Trophoblast cell (in vitro differentiated cells and primary cell): Measurements from ENCODE around the gene RBFOX2.
A peak's percentile ranks its signal among the peaks of the same experiment; 100 is the strongest.
"Not testable (repeated sequence)": the region's sequence is repeated elsewhere in the genome, so short reads cannot be mapped to it uniquely, and the experiment has no call there.

ENCODE experiments used
- DNase-seq, 2 donors: peaks; one replicate each; pipeline ENCODE4 v3.0.0-alpha.2; 2016
- H2AFZ ChIP-seq: 2 replicates; pipeline ENCODE4 v1.6.1; 2013; ENCODE audit warnings: low read length, moderate library complexity, mild to moderate bottlenecking; ENCODE audit not compliant: insufficient read depth, poor library complexity
- H2AK5ac ChIP-seq: 2 replicates; pipeline ENCODE4 v1.6.1; 2013; ENCODE audit warnings: mild to moderate bottlenecking, low read length
- H2BK120ac ChIP-seq: 2 replicates; pipeline ENCODE4 v1.6.1; 2013; ENCODE audit warnings: low read length, mild to moderate bottlenecking, moderate library complexity; ENCODE audit not compliant: insufficient read depth, poor library complexity
- H2BK12ac ChIP-seq: 2 replicates; pipeline ENCODE4 v1.6.1; 2013; ENCODE audit warnings: mild to moderate bottlenecking, low read length, moderate library complexity
- H2BK5ac ChIP-seq: 2 replicates; pipeline ENCODE4 v1.6.1; 2013; ENCODE audit warnings: low read length, low read depth, moderate library complexity, mild to moderate bottlenecking; ENCODE audit not compliant: poor library complexity
- H3K14ac ChIP-seq: 2 replicates; pipeline ENCODE4 v1.6.1; 2013; ENCODE audit warnings: mild to moderate bottlenecking, low read length
- H3K18ac ChIP-seq: 2 replicates; pipeline ENCODE4 v1.6.1; 2013; ENCODE audit warnings: mild to moderate bottlenecking, low read length
- H3K23ac ChIP-seq: 2 replicates; pipeline ENCODE4 v1.6.1; 2013; ENCODE audit warnings: low read length
- H3K27ac ChIP-seq: 2 replicates; pipeline ENCODE4 v1.5.1; 2013; ENCODE audit warnings: low read depth, mild to moderate bottlenecking, inconsistent platforms, low read length, moderate library complexity
- H3K27me3 ChIP-seq: 2 replicates; pipeline ENCODE4 v1.6.1; 2013; ENCODE audit warnings: inconsistent platforms, mild to moderate bottlenecking, low read length, moderate library complexity; ENCODE audit not compliant: insufficient read depth
- H3K36me3 ChIP-seq, 2 experiments: 1 replicate in 1 of 2; 2 replicates in 1 of 2; pipeline ENCODE4 v1.6.1; 2013; ENCODE audit warnings: low read length in 2 of 2, mild to moderate bottlenecking in 2 of 2, moderate library complexity in 1 of 2; ENCODE audit not compliant: insufficient read depth in 2 of 2, control insufficient read depth in 1 of 2
- H3K4ac ChIP-seq: 2 replicates; pipeline ENCODE4 v1.6.1; 2013; ENCODE audit warnings: low read depth, mild to moderate bottlenecking, low read length, moderate library complexity
- H3K4me1 ChIP-seq, 2 experiments: 1 replicate in 1 of 2; 2 replicates in 1 of 2; pipeline ENCODE4 v1.6.1; 2013; ENCODE audit warnings: low read length in 2 of 2, mild to moderate bottlenecking in 2 of 2, moderate library complexity in 1 of 2; ENCODE audit not compliant: insufficient read depth in 2 of 2, control insufficient read depth in 1 of 2
- H3K4me2 ChIP-seq: 2 replicates; pipeline ENCODE4 v1.6.1; 2013; ENCODE audit warnings: inconsistent platforms, mild to moderate bottlenecking, low read length, moderate library complexity
- H3K4me3 ChIP-seq: 2 replicates; pipeline ENCODE4 v1.5.1; 2013; ENCODE audit warnings: mild to moderate bottlenecking, low read depth, low read length, inconsistent platforms
- H3K79me1 ChIP-seq: one replicate; pipeline ENCODE4 v1.6.1; 2013; ENCODE audit warnings: low read length
- H3K79me2 ChIP-seq: 2 replicates; pipeline ENCODE4 v1.6.1; 2013; ENCODE audit warnings: low read length, mild to moderate bottlenecking; ENCODE audit not compliant: control insufficient read depth, insufficient read depth, poor library complexity
- H3K9ac ChIP-seq: 2 replicates; pipeline ENCODE4 v1.6.1; 2013; ENCODE audit warnings: mild to moderate bottlenecking, low read length
- H3K9me3 ChIP-seq: 2 replicates; pipeline ENCODE4 v1.6.1; 2013; ENCODE audit warnings: low read depth, mild to moderate bottlenecking, control low read depth, inconsistent platforms, low read length; ENCODE audit not compliant: insufficient read depth
- H4K12ac ChIP-seq: 2 replicates; pipeline ENCODE4 v1.6.1; 2013; ENCODE audit warnings: low read depth, mild to moderate bottlenecking, low read length, moderate library complexity
- H4K8ac ChIP-seq: 2 replicates; pipeline ENCODE4 v1.6.1; 2013; ENCODE audit warnings: low read depth, mild to moderate bottlenecking, low read length, moderate library complexity
- H4K91ac ChIP-seq: one replicate; pipeline ENCODE4 v1.6.1; 2013; ENCODE audit warnings: low read depth, mild to moderate bottlenecking, low read length, moderate library complexity
- WGBS: extraction: QIAGEN DNeasy Blood & Tissue Kit; methylation state at CpG from one replicate; pipeline ENCODE4 v1.1.7; 2013; ENCODE audit warnings: missing lambda C conversion rate; ENCODE audit not compliant: insufficient read length, insufficient coverage; ENCODE audit errors: extremely low coverage; 5-methylcytosine and 5-hydroxymethylcytosine counted together

Gene RBFOX2

GRCh38 chr22:35739076-35739930 is 289.3 kb downstream of the RBFOX2 start:
- no peak overlapping the region for H2BK120ac ChIP-seq
- H3K27ac ChIP-seq: no peak overlapping the region
- no peak overlapping the region for H4K12ac ChIP-seq
- no peak overlapping the region for H2AFZ ChIP-seq
- peaks cover 5% of the 10 kb centered on the region for H3K9me3 ChIP-seq
- H3K4me3 ChIP-seq: no peak overlapping the region
- H3K23ac ChIP-seq: no peak overlapping the region
- H3K79me1 ChIP-seq: no peaks in the 10 kb centered on the region
- no peaks in the 10 kb centered on the region for H3K4me1 ChIP-seq
- H3K4me2 ChIP-seq: no peak overlapping the region
- H2BK12ac ChIP-seq: no peak overlapping the region
- H3K4ac ChIP-seq: no peak overlapping the region
- H3K9ac ChIP-seq: no peak overlapping the region
- no peaks in the 10 kb centered on the region for H3K79me2 ChIP-seq
- H2AK5ac ChIP-seq: no peak overlapping the region
- no peaks in the 10 kb centered on the region for H3K27me3 ChIP-seq
- H4K8ac ChIP-seq: no peak overlapping the region
- DNase-seq: peak; percentile 13 to 38
- WGBS: no CpG with 5 or more reads among the region's 12 CpGs
- H2BK5ac ChIP-seq: no peak overlapping the region
- H3K36me3 ChIP-seq: peaks cover 19 to 31% of the 10 kb centered on the region in 2 experiments
- H4K91ac ChIP-seq: no peak overlapping the region
- H3K14ac ChIP-seq: no peak overlapping the region
- H3K18ac ChIP-seq: no peak overlapping the region

DNA sequence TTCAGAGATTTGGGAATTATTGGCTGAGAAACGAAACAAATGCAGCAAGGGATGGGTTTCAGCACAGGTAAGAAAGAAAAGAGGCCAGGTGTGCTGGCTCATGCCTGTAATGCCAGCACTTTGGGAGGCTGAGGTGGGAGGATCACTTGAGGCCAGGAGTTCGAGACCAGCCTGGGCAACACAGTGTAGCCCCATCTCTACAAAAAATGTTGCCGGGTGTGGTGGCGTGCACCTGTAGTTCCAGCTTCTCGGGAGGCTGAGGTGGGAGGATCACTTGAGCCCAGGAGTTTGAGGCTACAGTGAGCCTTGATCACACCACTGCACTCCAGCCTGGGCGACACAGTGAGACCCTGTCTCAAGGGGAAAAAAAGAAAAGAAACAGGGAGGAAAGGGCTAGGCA is 290.7 kb downstream of the RBFOX2 start:
- H3K27ac ChIP-seq, H2BK120ac ChIP-seq, H3K14ac ChIP-seq, H3K4me3 ChIP-seq, H3K18ac ChIP-seq, H2AFZ ChIP-seq, DNase-seq, H3K23ac ChIP-seq, H3K4me2 ChIP-seq, H3K79me1 ChIP-seq, H4K8ac ChIP-seq, H3K9me3 ChIP-seq, H4K91ac ChIP-seq, H3K9ac ChIP-seq, H3K4me1 ChIP-seq, H4K12ac ChIP-seq, H3K27me3 ChIP-seq, H3K4ac ChIP-seq, H2BK5ac ChIP-seq, H2BK12ac ChIP-seq, H2AK5ac ChIP-seq, H3K79me2 ChIP-seq: not testable (repeated sequence)
- WGBS: 100% methylated on average over 1 of the region's 6 CpGs
- H3K36me3 ChIP-seq: peaks cover 19 to 31% of the 10 kb centered on the region in 2 experiments

GRCh38 chr22:35736701-35737100 is 291.9 kb downstream of the RBFOX2 start:
- Histone ChIP-seq H2BK120ac (no peak overlapping the region), H3K79me2 (no peaks in the 10 kb centered on the region), H3K14ac (no peak overlapping the region)

DNA sequence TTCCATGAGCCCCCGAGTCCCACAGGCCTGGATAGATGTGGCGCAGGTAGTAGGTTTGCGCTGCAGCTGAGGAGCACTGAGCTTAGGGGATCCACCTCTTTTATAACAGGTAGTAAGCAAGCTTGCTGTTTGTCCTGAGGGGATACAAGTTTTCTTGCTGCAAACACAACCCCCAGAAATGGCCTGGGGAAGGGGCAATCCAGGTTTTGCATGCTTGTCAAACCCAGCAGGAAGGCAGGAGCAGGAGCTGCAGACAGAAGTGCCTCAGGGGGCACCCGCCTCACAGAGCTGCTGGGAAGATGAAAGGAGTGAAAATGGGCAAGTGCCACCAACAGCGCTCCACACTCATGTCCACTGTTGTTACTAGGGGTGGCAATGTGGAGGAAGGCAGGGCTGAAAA is 292.5 kb downstream of the RBFOX2 start:
- Histone ChIP-seq H2AK5ac (no peak overlapping the region), H4K91ac (no peak overlapping the region), H3K27ac (no peak overlapping the region), H2BK12ac (no peak overlapping the region), H3K9ac (no peak overlapping the region), H3K18ac (no peak overlapping the region), H2BK120ac (no peak overlapping the region), H3K36me3 (peaks cover 19 to 30% of the 10 kb centered on the region in 2 experiments), H3K27me3 (no peaks in the 10 kb centered on the region), H3K4ac (no peak overlapping the region), H2AFZ (no peak overlapping the region), H2BK5ac (no peak overlapping the region), H4K12ac (no peak overlapping the region), H4K8ac (no peak overlapping the region), H3K14ac (no peak overlapping the region), H3K79me1 (no peaks in the 10 kb centered on the region), H3K4me1 (no peaks in the 10 kb centered on the region), H3K79me2 (no peaks in the 10 kb centered on the region), H3K4me3 (no peak overlapping the region), H3K23ac (no peak overlapping the region), H3K4me2 (no peak overlapping the region), H3K9me3 (peaks cover 6% of the 10 kb centered on the region)
- no peak for DNase-seq
- WGBS: no CpG with 5 or more reads among the region's 5 CpGs

More at GRCh38 chr22:35736701-35737100, 291.9 kb downstream of the RBFOX2 start:
- H3K9me3 ChIP-seq: peaks cover 6% of the 10 kb centered on the region
- no peak overlapping the region for H2AFZ ChIP-seq
- no peak overlapping the region for H3K9ac ChIP-seq
- WGBS: no CpG with 5 or more reads among the region's 12 CpGs
- H3K4me2 ChIP-seq: no peak overlapping the region
- no peak overlapping the region for H3K18ac ChIP-seq
- no peak overlapping the region for H4K8ac ChIP-seq
- H4K12ac ChIP-seq: no peak overlapping the region
- no peak overlapping the region for H4K91ac ChIP-seq
- no peak overlapping the region for H3K4me3 ChIP-seq
- H2AK5ac ChIP-seq: no peak overlapping the region
- H2BK12ac ChIP-seq: no peak overlapping the region
- DNase-seq: no peak
- H3K4ac ChIP-seq: no peak overlapping the region
- H2BK5ac ChIP-seq: no peak overlapping the region
- no peaks in the 10 kb centered on the region for H3K79me1 ChIP-seq
- no peak overlapping the region for H3K23ac ChIP-seq
- peaks cover 19 to 30% of the 10 kb centered on the region in 2 experiments for H3K36me3 ChIP-seq
- H3K4me1 ChIP-seq: no peaks in the 10 kb centered on the region
- no peak overlapping the region for H3K27ac ChIP-seq
- H3K27me3 ChIP-seq: no peaks in the 10 kb centered on the region
